ENCODE measurements around the gene PLEKHG1.

PLEKHG1 gene

DNA sequence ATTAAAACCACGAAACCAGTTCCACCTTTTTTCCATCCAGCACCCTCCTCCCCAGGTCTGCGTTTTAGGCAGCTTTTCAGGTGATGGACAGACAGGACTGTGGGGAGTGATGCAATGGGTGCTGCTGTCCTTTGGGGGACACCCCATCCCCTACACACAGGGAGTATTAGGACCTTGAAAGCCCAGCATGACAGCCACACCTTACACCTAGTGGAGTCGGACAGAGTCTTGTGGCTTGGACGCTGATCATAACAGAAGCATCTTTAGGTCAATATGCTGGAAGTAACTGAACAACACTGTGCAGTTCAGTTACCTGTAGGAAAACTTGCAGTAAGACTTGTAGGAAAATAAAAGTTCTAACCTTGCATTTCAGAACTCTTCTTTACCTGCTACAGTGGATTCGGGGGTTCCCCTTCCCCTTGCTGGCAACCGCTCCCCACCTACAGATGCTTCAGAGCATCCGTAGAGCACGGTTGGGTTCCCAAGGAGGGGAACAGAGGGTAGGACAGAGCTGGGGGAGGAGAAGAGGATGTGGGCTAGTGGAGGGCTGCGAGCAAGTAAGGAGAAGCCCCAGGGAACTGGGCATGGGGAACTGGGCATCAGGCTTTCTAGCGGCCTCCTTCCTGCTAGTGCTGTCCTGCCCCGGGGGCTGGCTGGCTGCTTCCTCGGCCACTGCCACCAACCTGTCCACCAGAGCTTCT is 31.7 kb downstream of the PLEKHG1 start:
- TF ChIP-seq, protein P1, sequence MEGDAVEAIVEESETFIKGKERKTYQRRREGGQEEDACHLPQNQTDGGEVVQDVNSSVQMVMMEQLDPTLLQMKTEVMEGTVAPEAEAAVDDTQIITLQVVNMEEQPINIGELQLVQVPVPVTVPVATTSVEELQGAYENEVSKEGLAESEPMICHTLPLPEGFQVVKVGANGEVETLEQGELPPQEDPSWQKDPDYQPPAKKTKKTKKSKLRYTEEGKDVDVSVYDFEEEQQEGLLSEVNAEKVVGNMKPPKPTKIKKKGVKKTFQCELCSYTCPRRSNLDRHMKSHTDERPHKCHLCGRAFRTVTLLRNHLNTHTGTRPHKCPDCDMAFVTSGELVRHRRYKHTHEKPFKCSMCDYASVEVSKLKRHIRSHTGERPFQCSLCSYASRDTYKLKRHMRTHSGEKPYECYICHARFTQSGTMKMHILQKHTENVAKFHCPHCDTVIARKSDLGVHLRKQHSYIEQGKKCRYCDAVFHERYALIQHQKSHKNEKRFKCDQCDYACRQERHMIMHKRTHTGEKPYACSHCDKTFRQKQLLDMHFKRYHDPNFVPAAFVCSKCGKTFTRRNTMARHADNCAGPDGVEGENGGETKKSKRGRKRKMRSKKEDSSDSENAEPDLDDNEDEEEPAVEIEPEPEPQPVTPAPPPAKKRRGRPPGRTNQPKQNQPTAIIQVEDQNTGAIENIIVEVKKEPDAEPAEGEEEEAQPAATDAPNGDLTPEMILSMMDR (conservative IDR thresholded peaks at IDR 0.05; ENCODE audit: low read depth, low read length), result no peak
- H3K4me3 ChIP-seq (ENCODE audit: low read length), result no peak overlapping the region
- no peak for DNase-seq (ENCODE audit: low read depth)

DNA sequence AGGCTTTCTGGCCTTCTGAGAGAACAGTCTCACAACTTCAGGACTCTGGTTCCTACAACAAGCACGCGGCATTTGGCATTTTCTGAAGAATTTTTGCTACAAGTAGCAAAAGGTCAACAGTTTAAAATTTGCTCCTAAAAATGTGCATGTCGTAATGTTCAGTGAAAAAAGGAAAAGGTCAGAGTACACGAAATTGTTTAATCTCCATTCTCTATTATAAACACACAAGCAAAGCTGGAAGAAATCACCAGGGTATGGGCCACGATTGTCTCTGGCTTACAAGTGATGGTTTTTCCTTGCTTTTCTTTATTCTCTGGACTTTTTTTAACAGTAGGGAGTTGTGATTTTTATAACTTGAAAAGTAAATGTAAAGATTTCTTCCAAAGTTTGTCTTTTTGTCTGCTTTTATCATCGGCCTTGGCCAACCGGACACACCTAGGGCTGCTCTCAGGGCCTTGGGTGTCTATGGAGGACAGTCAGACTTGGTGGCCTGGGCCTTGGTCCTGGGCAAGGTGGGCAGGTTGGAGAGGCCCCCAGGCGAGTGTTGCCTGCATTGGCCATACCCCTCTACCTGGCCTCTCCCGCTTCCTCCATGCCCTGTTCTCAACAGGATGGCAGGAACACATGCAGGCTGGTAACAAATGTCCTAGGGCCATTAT is 32.4 kb downstream of the PLEKHG1 start:
- no peak for DNase-seq (ENCODE audit: low read depth)
- TF ChIP-seq, protein P1 (conservative IDR thresholded peaks at IDR 0.05; ENCODE audit: low read depth, low read length), result no peak
- H3K4me3 ChIP-seq (ENCODE audit: low read length), result no peak overlapping the region

- DNase-seq (ENCODE audit: low read depth), result no peak
- no peak overlapping the region for H3K4me3 ChIP-seq (ENCODE audit: low read length)
- TF ChIP-seq, protein P1 (conservative IDR thresholded peaks at IDR 0.05; ENCODE audit: low read depth, low read length), result no peak
Observed at GRCh38 chr6:150632785-150633485, 33.2 kb downstream of the PLEKHG1 start.

DNA sequence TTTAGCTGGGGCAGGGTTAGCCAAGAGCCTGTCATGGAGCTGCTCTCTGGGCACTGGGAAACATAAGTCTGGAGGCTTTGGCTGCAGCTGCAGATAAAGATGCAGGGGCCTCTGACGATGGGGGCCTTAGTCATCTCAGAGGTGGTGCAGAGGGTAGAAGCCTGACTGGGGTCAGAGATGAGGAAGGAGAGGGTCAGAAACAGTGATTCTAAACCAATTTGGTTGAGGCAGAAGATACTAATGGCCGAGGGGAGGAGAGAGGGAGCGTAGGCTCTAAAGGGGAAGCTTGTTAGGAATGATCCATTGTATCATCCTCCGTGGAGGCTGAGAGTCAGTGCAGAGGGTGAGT is 33.8 kb downstream of the PLEKHG1 start:
- TF ChIP-seq, protein P1 (conservative IDR thresholded peaks at IDR 0.05; ENCODE audit: low read depth, low read length), result no peak
- no peak for DNase-seq (ENCODE audit: low read depth)
- H3K4me3 ChIP-seq (ENCODE audit: low read length), result no peak overlapping the region

DNA sequence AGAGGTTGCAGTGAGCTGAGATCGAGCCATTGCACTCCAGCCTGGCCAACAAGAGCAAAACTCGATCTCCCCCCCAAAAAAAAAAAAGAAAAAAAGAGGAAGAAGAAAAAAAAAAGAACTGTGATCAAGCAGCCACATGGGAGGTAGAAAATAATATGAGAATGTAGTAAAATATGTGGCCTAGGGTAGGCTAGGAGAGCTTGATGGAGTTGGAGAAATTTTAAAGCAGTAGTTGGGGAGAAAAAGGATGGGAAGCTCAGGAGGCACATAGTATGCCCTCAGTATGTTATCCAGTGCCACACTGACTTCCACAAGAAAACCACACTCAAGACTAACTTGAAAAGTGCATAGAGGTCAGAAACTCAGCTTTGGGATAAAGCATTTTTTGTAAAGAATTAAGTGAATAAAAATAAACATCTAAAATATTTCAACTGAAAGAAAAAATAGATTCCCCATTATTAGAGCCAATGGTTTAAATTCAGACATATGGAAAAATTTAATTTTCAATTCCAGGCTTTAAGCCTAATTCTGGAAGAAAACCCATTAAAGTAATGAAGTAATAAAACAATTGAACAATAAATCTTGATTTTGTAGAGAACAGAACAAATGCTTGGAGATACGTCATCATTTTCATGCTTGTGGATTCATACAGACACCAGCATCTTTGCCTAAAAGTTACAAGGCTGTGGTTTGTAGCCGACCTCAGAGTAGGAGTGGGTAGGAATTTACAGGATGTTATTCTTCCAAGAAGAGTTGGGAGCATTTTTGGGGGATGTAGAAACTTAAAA is 34.7 kb downstream of the PLEKHG1 start:
- no peak overlapping the region for H3K4me3 ChIP-seq (ENCODE audit: low read length)
- TF ChIP-seq, protein P1 (conservative IDR thresholded peaks at IDR 0.05; ENCODE audit: low read depth, low read length), result no peak
- no peak for DNase-seq (ENCODE audit: low read depth)

DNA sequence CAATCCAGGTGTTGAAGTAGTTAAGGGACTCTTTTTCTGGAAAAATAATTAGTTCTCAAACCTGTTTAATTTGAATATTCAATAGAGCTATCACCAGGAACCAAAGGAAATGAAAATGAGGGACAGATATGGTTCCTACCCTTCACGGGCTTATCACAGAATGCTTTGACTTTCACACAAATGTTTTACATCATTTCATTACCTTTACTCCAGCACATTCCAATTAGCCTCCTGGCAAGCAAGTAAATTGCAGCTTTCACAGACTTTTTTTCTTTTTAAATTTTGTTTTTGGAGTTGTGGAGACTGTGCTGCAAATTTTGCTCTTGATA is 35.2 kb downstream of the PLEKHG1 start:
- TF ChIP-seq, protein P1 (conservative IDR thresholded peaks at IDR 0.05; ENCODE audit: low read depth, low read length), result no peak
- no peak overlapping the region for H3K4me3 ChIP-seq (ENCODE audit: low read length)
- DNase-seq (ENCODE audit: low read depth), result no peak

Data from retinal pigment epithelial cell (primary cell).